Muscle of leg (tissue), 16 donors: ENCODE data around the gene CRYGS. TPM values are rescaled to one million over a fixed set of nuclear protein-coding genes. Genes with fewer than 3 reads are reported as not detected.
"Not testable (repeated sequence)": the region's sequence is repeated elsewhere in the genome, so short reads cannot be mapped to it uniquely, and the experiment has no call there.

Experiments used
- DNase-seq: peaks from one replicate; pipeline ENCODE4 v3.0.0; 2013
- H3K27ac ChIP-seq: one replicate; pipeline ENCODE4 v1.5.1; 2013; ENCODE audit warnings: mild to moderate bottlenecking, low read length, control low read depth
- H3K27me3 ChIP-seq: one replicate; pipeline ENCODE4 v1.6.1; 2013; ENCODE audit warnings: low read length; ENCODE audit not compliant: control insufficient read depth, insufficient read depth
- H3K36me3 ChIP-seq: one replicate; pipeline ENCODE4 v1.6.1; 2013; ENCODE audit warnings: low read length; ENCODE audit not compliant: control insufficient read depth, insufficient read depth
- H3K4me1 ChIP-seq: one replicate; pipeline ENCODE4 v1.6.1; 2013; ENCODE audit warnings: low read length; ENCODE audit not compliant: control insufficient read depth, insufficient read depth
- H3K4me3 ChIP-seq: one replicate; pipeline ENCODE4 v1.5.1; 2013; ENCODE audit warnings: low read length, control low read depth
- H3K9me3 ChIP-seq: replicated peaks from 2 replicates; pipeline ENCODE4 v1.6.1; 2013; ENCODE audit warnings: low read depth, low read length; ENCODE audit not compliant: control insufficient read depth
- WGBS: methylation state at CpG from one replicate; pipeline ENCODE4 v1.1.5; 2013; ENCODE audit warnings: missing lambda C conversion rate; ENCODE audit not compliant: insufficient coverage; 5-methylcytosine and 5-hydroxymethylcytosine counted together
- long read RNA-seq, 11 donors: transcript quantifications; one replicate each; lab custom pipeline, GENCODE V29; 2026
- polyA plus RNA-seq, 8 donors: library from polyadenylated mRNA; unstranded; fragments of 120-200 nt; gene quantifications; one replicate each; pipeline versions ENCODE4 v1.2.1 to v1.2.3, GENCODE V29; 2013; ENCODE audit warnings: inconsistent platforms in 1 of 8, low replicate concordance in 1 of 8; ENCODE audit not compliant: insufficient read length in 8 of 8, insufficient read depth in 1 of 8
- total RNA-seq: library from RNA; stranded (reverse); fragments of 120-200 nt; gene quantifications from one replicate; pipeline ENCODE4 v1.2.4, GENCODE V29; 2013

Gene CRYGS
- total RNA-seq (2.5 TPM), polyA plus RNA-seq (1 to 10 TPM; 1.3 to 4.3 (median 2.2) TPM)
- long read RNA-seq, donor 1 = 0 reads
- long read RNA-seq, donor 2 = 0 reads
- long read RNA-seq, donor 3, partial matches to known transcripts = 0 of 1 reads
- long read RNA-seq, donor 3, other reads (novel, unspliced or antisense) = 0 of 1 reads
- long read RNA-seq, donor 4 = 0 reads
- long read RNA-seq, donor 5, partial matches to known transcripts = 0 of 1 reads
- long read RNA-seq, donor 5, other reads (novel, unspliced or antisense) = 0 of 1 reads
- long read RNA-seq, donor 6, partial matches to known transcripts = 0 of 3 reads
- long read RNA-seq, donor 6, other reads (novel, unspliced or antisense) = 0 of 3 reads
- long read RNA-seq, donor 7, partial matches to known transcripts = 0 of 1 reads
- long read RNA-seq, donor 7, other reads (novel, unspliced or antisense) = 0 of 1 reads
- long read RNA-seq, donor 8 = 0 reads
- long read RNA-seq, donor 9 = 0 reads
- long read RNA-seq, donor 10, partial matches to known transcripts = 0 of 1 reads
- long read RNA-seq, donor 10, other reads (novel, unspliced or antisense) = 0 of 1 reads
- long read RNA-seq, donor 11, partial matches to known transcripts = 0 of 2 reads
- long read RNA-seq, donor 11, other reads (novel, unspliced or antisense) = 0 of 2 reads

DNA sequence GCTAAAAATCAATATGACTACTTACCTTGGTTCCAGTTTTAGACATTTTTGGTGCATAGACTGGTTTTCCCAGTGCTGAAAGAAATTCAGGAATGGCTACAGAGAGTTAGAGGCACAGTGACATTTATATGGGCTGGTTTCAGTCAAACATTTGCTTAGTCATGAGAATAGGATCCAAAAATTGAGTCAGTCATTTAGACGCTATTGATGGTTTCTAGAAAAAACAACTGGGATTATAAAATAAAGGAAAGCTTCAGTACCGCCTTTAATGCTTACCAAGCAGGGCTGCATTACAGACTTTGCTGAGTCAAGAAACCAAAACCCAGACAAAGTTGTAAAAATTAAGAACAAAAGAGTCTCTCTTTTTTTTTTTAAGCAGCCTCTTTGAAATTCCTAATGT, at the start of gene CRYGS:
Gene CRYGS, minus strand, starts transcription at position 100 of the 400 bp plus-strand sequence. Its CDS starts 54 bp downstream, at position 46.
- no CpG with 5 or more reads among the region's 2 CpGs for WGBS
- Histone ChIP-seq H3K9me3 (no peaks in the 10 kb centered on the region), H3K27me3 (no peaks in the 10 kb centered on the region), H3K27ac (no peak within 1 kb of the TSS), H3K4me3 (no peak within 1 kb of the TSS), H3K36me3 (peaks cover 9% of the 10 kb centered on the region), H3K4me1 (no peaks in the 10 kb centered on the region)
- no peak for DNase-seq

DNA sequence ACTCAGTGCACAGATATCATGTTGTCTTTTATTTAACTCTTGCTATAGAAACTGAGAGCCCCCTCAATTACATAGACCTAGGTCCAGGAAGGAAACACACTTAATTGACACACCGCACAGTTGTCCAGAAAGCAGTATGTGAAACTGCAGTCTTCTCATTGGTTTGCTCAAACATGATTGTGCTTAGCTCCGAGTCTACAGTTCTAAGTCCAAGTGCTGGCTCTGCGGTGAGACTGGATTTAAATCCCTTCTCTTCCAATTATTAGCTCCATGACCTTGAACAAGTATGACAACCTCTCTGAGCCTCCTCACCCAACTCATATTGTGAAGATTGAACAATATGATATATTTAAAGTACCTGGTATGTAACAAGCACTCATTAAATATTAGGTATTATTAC, 49.7 kb upstream of the CRYGS start:
- no peak for DNase-seq
- Histone ChIP-seq H3K36me3 (no peaks in the 10 kb centered on the region), H3K9me3 (no peaks in the 10 kb centered on the region), H3K27me3 (peaks cover 2% of the 10 kb centered on the region), H3K27ac (no peak overlapping the region), H3K4me3 (no peak overlapping the region), H3K4me1 (no peaks in the 10 kb centered on the region)
- WGBS = 80% methylated on average over 1 of the region's 3 CpGs

DNA sequence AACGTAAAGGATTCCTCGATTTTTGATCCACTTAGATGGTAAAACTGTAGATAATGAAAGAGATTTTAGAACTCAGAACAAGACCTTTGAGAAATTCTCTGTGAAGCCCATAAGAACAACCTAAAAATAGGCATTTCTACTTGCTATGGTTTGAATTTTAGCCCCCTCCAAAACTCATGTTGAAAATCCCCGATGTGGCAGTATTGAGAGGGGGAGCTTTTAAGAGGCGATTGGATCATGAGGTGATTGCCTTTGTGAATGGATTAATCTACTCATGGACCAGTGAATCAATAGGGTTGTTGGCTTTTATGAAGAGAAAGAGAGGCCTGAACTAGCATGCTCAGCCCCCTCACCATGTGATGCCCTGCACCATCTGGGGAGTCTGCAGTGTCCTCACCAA, 48.5 kb upstream of the CRYGS start:
- H3K4me1 ChIP-seq = no peaks in the 10 kb centered on the region
- no peaks in the 10 kb centered on the region for H3K27me3 ChIP-seq
- no CpG with 5 or more reads among the region's 4 CpGs for WGBS
- H3K9me3 ChIP-seq = no peaks in the 10 kb centered on the region
- H3K27ac ChIP-seq = no peak overlapping the region
- no peak for DNase-seq
- H3K36me3 ChIP-seq = no peaks in the 10 kb centered on the region
- H3K4me3 ChIP-seq = no peak overlapping the region

DNA sequence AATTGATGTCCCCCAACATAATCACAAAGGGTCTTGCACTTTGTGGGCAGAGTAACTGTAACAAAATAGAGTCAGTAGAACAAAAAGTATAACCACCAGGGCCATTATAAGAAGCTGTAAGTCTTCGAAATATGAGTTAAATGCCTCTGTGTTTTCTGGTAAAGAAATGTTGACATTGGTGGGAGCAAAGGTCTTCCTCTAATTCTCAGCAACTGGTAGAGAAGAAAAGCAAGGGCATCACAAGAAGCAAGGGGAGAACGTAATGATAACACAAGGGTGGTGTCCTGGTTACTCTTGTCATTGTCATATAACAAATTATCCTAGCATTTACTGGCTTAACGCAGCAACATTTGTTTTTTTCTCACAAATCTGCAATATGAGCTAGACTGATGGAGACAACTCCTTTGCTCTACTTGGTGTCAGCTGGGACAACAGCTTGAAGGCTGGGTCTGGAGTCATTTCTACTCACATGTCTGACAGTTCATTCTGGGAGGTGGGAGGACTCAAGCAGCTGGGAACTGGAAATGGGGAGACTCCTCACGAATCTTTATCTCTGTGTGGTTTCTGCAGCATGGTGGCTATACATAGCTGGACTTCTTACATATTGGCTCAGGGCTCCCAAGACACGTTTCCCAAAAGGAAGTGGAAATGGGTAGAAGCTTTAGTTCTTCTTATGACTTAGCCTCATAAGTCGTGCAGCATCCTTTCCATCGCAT, 46.6 kb upstream of the CRYGS start:
- Histone ChIP-seq H3K4me1 (no peaks in the 10 kb centered on the region), H3K27me3 (no peaks in the 10 kb centered on the region), H3K36me3 (no peaks in the 10 kb centered on the region), H3K27ac (no peak overlapping the region), H3K9me3 (no peaks in the 10 kb centered on the region), H3K4me3 (no peak overlapping the region)
- WGBS = 76% methylated on average over 3 of the region's 7 CpGs
- no peak for DNase-seq

DNA sequence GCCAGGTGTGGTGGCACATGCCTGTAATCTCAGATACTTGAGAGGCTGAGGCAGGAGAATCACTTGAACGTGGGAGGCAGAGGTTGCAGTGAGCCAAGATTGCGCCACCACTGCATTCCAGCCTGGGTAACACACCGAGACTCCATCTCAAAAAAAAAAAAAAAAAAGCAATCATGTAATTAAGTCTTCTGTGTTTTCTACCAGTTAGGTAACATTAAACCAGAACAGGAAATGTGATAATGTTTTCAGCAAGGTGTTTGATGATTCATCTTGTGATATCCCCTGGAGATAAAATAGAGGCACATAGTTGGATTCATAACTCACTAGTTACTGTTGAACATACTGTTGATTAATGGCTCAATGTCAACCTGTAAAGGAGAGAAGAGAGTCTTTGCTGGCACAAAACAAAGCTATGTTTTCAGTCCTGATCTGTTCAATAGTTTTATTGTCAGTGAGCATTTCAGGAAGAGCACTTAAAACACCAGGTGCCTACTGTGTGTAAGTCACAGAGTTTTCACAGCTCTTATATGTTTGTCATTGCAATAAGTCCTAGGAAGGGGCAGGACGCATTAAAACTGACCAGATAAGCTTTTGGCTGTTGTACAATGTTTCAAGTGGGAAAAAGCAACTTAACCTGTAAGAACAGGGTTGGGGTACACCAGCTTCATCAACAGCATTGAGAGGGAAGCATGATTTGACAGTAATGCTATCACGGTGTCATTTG, 45.8 kb upstream of the CRYGS start:
- DNase-seq = no peak
- Histone ChIP-seq H3K4me3 (no peak overlapping the region), H3K9me3 (no peaks in the 10 kb centered on the region), H3K36me3 (peaks cover 2% of the 10 kb centered on the region), H3K27me3 (no peaks in the 10 kb centered on the region), H3K4me1 (no peaks in the 10 kb centered on the region), H3K27ac (no peak overlapping the region)
- WGBS = no CpG with 5 or more reads among the region's 5 CpGs

DNA sequence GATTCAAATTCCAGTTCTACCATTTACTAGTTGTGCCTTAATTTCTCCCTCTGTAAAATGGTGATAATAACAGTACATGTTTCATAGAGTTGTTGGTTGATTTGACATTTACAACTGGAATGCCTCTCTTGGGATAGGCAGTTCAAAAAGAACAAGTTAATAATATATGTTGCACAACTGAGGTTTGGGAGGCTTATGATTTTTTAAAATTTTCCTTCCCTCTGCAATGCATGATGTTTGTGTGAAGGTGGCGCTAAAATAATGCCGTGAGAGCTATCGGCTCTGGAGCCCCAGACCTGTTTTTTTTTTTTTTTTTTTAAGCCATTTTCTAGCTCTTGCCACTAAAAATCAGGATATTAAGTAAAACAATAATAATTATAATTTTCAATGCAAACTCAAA, 44.9 kb upstream of the CRYGS start:
- no peaks in the 10 kb centered on the region for H3K9me3 ChIP-seq
- no peaks in the 10 kb centered on the region for H3K27me3 ChIP-seq
- no peak for DNase-seq
- no peaks in the 10 kb centered on the region for H3K4me1 ChIP-seq
- peaks cover 6% of the 10 kb centered on the region for H3K36me3 ChIP-seq
- H3K27ac ChIP-seq = no peak overlapping the region
- no CpG with 5 or more reads among the region's 3 CpGs for WGBS
- no peak overlapping the region for H3K4me3 ChIP-seq

DNA sequence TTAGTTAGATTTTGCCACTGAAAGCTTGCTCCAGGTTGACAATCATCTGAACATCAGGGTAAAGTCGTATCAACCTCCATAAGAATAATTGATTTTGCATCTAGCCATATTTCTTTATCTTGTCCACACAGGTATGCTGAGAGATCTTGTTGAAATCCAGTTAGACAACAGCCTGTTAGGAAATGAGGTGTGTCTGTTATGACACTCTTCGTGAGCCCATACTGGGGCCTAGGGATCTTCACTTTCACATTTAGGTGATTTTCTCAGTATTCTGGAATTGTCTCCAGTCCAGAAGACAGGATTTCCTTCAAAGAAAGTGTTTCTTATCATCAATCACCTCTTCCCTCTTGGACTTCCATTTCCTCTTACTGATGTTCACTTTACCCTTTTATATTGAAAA, 44.5 kb upstream of the CRYGS start:
- Histone ChIP-seq H3K9me3 (no peaks in the 10 kb centered on the region), H3K36me3 (peaks cover 10% of the 10 kb centered on the region), H3K4me1 (no peaks in the 10 kb centered on the region), H3K27me3 (no peaks in the 10 kb centered on the region), H3K4me3 (no peak overlapping the region), H3K27ac (no peak overlapping the region)
- no CpG with 5 or more reads among the region's 2 CpGs for WGBS
- no peak for DNase-seq

DNA sequence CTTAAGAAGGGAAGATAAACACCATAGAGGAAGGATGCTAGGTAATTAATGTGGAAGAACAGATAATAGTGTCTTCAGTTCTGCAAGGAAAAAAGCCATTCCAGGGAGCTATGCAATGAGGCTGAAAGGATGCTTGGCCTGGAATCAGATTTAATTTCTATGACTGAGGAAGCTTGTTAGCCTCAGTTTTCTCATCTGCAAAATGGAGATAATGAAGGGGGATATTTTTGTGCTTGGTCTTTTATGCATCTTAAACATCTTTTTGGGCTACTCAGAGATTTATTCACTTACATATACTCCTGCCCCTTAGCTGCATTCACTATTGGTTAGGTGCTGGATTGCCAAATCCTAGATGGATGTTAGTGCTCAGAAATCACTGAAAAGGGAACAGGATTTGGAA, 43.0 kb upstream of the CRYGS start:
- Histone ChIP-seq H3K4me3 (no peak overlapping the region), H3K27ac (no peak overlapping the region), H3K36me3 (peaks cover 21% of the 10 kb centered on the region), H3K27me3 (no peaks in the 10 kb centered on the region), H3K4me1 (no peaks in the 10 kb centered on the region), H3K9me3 (no peaks in the 10 kb centered on the region)
- DNase-seq = no peak

DNA sequence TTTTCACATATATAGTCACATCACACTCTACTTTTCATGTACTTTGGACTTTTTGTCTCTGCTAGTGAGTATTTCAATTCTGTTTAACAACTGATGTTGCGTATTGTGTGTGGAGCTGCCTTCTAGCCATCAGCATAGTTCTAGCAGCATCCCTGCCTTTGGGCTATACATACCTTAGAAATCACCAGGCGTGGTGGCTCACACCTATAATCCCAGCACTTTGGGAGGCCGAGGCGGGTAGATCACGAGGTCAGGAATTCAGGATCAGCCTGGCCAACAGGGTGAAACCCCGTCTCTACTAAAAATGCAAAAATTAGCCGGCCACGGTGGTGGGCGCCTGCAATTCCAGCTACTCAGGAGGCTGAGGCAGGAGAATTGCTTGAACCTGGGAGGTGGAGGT, 42.1 kb upstream of the CRYGS start:
- H3K9me3 ChIP-seq, H3K27me3 ChIP-seq, DNase-seq, H3K27ac ChIP-seq, H3K4me1 ChIP-seq, H3K4me3 ChIP-seq: not testable (repeated sequence)
- H3K36me3 ChIP-seq = peaks cover 23% of the 10 kb centered on the region
- no CpG with 5 or more reads among the region's 9 CpGs for WGBS

DNA sequence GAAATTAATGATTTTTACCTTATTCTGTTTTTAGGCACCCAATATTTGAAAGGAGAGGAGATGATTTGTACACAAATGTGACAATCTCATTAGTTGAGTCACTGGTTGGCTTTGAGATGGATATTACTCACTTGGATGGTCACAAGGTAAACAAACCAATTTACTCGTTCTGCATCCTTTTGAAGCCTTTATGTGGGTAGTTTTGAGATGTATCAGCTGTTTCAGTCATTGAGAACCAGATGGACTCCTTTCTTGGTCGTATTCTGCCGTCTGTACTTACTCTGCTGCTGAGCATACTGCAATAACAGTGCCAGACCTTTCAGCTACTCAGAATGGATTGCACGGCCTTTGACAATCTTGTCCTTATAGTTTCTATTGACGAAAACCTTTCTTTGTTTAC, 39.7 kb upstream of the CRYGS start:
- no peak overlapping the region for H3K4me3 ChIP-seq
- no peak for DNase-seq
- peaks cover 29% of the 10 kb centered on the region for H3K36me3 ChIP-seq
- 100% methylated on average over 2 of the region's 5 CpGs for WGBS
- no peaks in the 10 kb centered on the region for H3K4me1 ChIP-seq
- no peaks in the 10 kb centered on the region for H3K9me3 ChIP-seq
- H3K27ac ChIP-seq = no peak overlapping the region
- no peaks in the 10 kb centered on the region for H3K27me3 ChIP-seq
